ENCODE measurements around the gene ADRA2B. TPM values are rescaled to one million over a fixed set of nuclear protein-coding genes. Genes with fewer than 3 reads are reported as not detected.

The ADRA2B gene
- total RNA-seq, 2 donors from 2014 or later = under 0.01 to 0.26 TPM

DNA sequence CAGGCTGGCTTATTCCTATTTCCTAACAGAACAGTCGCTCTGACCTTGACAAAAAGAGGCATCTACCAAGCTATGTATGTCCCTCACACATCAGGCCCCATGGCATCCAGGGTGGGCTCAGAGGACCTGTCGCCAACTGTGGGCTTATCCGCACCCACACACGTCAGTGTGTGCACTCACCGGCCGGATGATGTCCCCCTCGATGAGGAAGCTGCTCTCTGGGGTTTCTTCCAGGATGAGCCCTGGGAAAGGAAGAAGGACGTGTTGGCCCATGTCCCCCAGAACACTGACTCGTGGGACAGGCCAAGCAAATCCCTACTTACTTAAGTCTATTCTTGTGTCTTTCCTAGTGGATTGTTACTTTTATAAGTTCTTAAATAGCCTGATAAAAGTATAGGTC lies 18.8 kb upstream of the ADRA2B start:
- Histone ChIP-seq H3K4me1 (peaks cover 9% of the 10 kb centered on the region), H3K27ac (no peak overlapping the region), H3K27me3 (no peaks in the 10 kb centered on the region), H3K4me3 (no peak overlapping the region), H3K9me3 (no peaks in the 10 kb centered on the region), H3K36me3 (replicated peaks in 1 of 2; ENCODE audit: insufficient read depth in 1 of 2, low read depth in 2 of 2) (no peaks in the 10 kb centered on the region)
- 71 to 78% methylated on average over 9 of the region's 9 CpGs for WGBS, 2 donors
- DNase-seq (no peak), ATAC-seq (no peak)
- intact Hi-C loops (cut with DNase I) = no loop called here
- TF ChIP-seq POLR2A (IDR thresholded peaks at IDR 0.05) (no peak), CTCF (IDR thresholded peaks at IDR 0.05) (no peak)

DNA sequence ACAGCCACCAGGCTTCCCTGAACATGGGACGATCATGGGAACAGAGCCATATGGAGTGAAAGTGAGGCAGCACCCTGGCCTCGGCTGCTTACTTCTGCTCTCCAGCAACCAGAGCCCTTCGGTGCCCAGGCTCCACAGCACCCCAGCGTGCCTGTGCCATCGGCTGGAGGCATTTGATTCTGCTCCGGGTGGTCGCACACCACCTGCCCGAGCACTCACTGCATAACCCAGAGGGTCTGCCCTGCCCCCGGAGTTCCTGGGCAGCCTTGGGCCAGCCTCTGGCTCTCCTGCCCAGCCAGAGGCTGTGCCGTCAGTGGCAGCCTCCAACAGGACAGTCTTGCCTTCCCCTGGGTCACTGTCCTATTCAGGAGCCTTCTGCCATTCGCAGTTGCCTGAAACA lies 18.1 kb upstream of the ADRA2B start:
- no peaks in the 10 kb centered on the region for H3K9me3 ChIP-seq
- ATAC-seq (no peak), DNase-seq (no peak)
- H3K4me1 ChIP-seq = peaks cover 9% of the 10 kb centered on the region
- no peak overlapping the region for H3K27ac ChIP-seq
- H3K36me3 ChIP-seq (replicated peaks in 1 of 2; ENCODE audit: insufficient read depth in 1 of 2, low read depth in 2 of 2) = no peaks in the 10 kb centered on the region
- no peak overlapping the region for H3K4me3 ChIP-seq
- no peaks in the 10 kb centered on the region for H3K27me3 ChIP-seq
- intact Hi-C loops (cut with DNase I) = no loop called here
- TF ChIP-seq POLR2A (IDR thresholded peaks at IDR 0.05) = no peak
- no peak for TF ChIP-seq CTCF (IDR thresholded peaks at IDR 0.05)
- 70 to 75% methylated on average over 7 to 11 of the region's 11 CpGs for WGBS, 2 donors

- no peak for DNase-seq
- ATAC-seq = no peak
- TF ChIP-seq CTCF (IDR thresholded peaks at IDR 0.05) = no peak
- H3K9me3 ChIP-seq = no peaks in the 10 kb centered on the region
- H3K4me1 ChIP-seq = no peaks in the 10 kb centered on the region
- 90 to 91% methylated on average over 21 to 26 of the region's 26 CpGs for WGBS, 2 donors
- no peak overlapping the region for H3K4me3 ChIP-seq
- intact Hi-C loops (cut with DNase I) = no loop called here
- H3K27ac ChIP-seq = no peak overlapping the region
- no peaks in the 10 kb centered on the region for H3K27me3 ChIP-seq
- H3K36me3 ChIP-seq (replicated peaks in 1 of 2; ENCODE audit: insufficient read depth in 1 of 2, low read depth in 2 of 2) = no peaks in the 10 kb centered on the region
These were observed 15.7 kb upstream of the ADRA2B start for GRCh38 chr2:96131813-96132745.

DNA sequence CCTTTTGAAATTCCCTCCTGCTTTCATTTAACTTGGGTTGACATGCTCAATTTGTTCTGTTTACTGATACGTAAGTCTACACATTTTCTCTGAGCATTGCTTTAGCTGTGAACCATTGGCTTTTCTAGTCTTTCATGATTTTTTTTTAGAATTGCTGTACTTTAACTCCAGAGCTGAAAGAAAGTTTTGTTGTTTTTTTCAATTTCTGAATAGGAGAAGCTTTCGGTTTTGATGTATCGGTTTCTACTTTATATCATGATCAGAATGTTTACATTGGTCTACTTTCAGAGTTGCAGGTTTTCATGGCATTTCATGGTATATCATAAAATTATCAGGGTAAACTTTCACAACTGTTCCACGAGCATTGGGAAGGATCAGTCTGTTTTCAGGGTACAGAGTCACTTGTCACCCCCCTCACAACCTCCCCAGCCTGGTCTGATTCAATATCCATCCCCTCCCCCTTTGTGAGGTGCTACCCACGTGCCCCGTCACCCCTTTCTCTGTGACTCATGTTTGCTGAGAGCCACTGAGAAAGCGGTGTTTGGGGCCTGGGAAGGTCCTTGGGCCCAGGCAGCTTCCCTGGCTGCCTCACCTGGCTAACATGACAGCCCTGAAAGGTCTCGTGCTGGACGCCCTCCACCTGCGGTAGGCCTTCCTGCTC lies 14.9 kb upstream of the ADRA2B start:
- H3K9me3 ChIP-seq = no peaks in the 10 kb centered on the region
- intact Hi-C loops (cut with DNase I) = no loop called here

More for the DNA sequence above, 14.9 kb upstream of the ADRA2B start:
- Histone ChIP-seq H3K27me3 (no peaks in the 10 kb centered on the region), H3K36me3 (replicated peaks in 1 of 2; ENCODE audit: insufficient read depth in 1 of 2, low read depth in 2 of 2) (no peaks in the 10 kb centered on the region), H3K4me3 (no peak overlapping the region), H3K27ac (no peak overlapping the region), H3K4me1 (no peaks in the 10 kb centered on the region)
- no peak for TF ChIP-seq CTCF (IDR thresholded peaks at IDR 0.05)
- TF ChIP-seq POLR2A (IDR thresholded peaks at IDR 0.05) = no peak
- 71 to 74% methylated on average over 10 of the region's 10 CpGs for WGBS, 2 donors
- DNase-seq (no peak), ATAC-seq (no peak)

Data from body of pancreas (tissue), 4 donors.